ENCODE data around the gene SMPD4.
"Not testable (repeated sequence)": the region's sequence is repeated elsewhere in the genome, so short reads cannot be mapped to it uniquely, and the experiment has no call there.

Gene SMPD4

GRCh38 chr2:130157354-130157753, 24.0 kb downstream of the SMPD4 start:
- not testable (repeated sequence) for DNase-seq (ENCODE audit: low read depth in 2 of 2)

GRCh38 chr2:130156624-130157004, 24.8 kb downstream of the SMPD4 start:
- DNase-seq (ENCODE audit: low read depth in 2 of 2): no peak

GRCh38 chr2:130155956-130156623, 25.3 kb downstream of the SMPD4 start:
- DNase-seq (ENCODE audit: low read depth in 2 of 2): not testable (repeated sequence)

- no peak for DNase-seq (ENCODE audit: low read depth in 2 of 2)
These were observed 26.3 kb downstream of the SMPD4 start for GRCh38 chr2:130154773-130155765.

DNA sequence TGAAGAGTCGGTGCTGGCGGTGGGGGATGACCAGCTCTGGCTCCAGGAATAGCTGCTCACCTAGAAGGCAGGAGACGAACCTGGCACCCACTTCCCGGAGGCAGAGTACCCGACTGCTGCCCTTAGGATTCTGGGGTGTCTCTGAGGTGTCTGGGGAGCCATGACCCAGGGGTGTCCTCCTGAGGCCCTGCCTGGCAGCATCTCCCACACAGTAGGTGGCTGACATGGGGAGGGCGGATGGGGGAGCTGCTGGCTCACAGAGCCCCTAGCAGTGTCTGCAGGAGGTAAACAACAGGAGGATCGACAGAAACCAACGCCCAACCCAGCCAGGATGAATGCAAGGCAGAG, 27.0 kb downstream of the SMPD4 start:
- DNase-seq (ENCODE audit: low read depth in 2 of 2): not testable (repeated sequence)

DNA sequence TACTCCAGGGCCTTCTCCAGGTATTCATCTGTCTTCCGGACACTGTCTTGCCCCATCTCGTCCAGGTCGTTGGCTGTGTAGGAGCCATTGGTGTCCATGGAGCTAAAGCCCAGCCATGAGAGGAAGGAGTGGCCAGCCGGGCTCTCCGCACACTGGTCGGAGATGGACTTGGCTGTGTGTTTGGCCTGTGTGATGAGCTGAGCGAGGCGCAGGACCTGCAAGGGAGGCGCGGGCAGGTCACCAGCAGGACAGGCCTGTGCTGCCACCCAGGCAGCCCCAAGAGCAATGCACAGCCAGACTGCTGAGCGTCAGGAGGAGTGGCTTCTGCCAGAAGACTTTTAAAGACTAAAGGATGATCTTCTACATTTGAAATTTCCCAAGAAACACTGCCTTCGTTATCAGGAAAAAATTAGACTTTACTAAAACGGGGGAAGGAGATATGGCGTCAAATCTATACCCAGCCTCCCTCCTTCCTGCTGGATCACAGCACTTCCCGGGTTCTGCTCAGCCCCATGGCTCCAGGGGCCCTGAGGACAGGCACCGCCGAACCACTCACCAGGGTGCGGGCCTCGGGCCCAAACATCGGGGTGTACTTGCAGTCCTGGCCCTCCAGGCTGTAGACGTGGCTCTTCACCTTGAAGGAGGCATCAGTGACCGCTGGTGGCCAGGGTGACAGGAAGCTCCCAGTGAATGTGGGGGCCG, 27.5 kb downstream of the SMPD4 start:
- not testable (repeated sequence) for DNase-seq (ENCODE audit: low read depth in 2 of 2)

GRCh38 chr2:130152816-130153595, 28.4 kb downstream of the SMPD4 start:
- no peak for DNase-seq (ENCODE audit: low read depth in 2 of 2)

GRCh38 chr2:130152136-130152815, 29.1 kb downstream of the SMPD4 start:
- not testable (repeated sequence) for DNase-seq (ENCODE audit: low read depth in 2 of 2)

GRCh38 chr2:130151145-130151512, 30.3 kb downstream of the SMPD4 start:
- not testable (repeated sequence) for DNase-seq (ENCODE audit: low read depth in 2 of 2)

- DNase-seq (ENCODE audit: low read depth in 2 of 2): no peak
These were observed 30.9 kb downstream of the SMPD4 start for GRCh38 chr2:130150181-130151144.

DNA sequence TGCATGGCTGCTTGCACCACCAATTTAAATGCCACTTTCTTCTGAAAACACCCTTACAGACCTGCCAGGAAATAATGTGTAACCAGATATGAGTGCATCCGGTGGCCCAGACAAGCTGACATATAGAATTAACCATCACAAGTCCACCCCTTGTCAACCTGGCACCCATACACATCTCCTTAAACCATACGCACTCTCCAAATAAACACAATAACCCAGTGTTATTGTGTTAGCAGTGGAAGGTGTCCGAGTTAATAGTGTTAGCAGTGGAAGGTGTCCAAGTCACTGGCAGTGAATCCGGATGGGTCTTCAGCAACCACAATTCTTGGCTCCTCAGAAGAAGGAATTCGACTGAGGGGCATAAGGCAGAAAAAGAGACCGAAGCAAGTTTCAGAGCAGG, 32.9 kb downstream of the SMPD4 start:
- DNase-seq (ENCODE audit: low read depth in 2 of 2): not testable (repeated sequence)

DNA sequence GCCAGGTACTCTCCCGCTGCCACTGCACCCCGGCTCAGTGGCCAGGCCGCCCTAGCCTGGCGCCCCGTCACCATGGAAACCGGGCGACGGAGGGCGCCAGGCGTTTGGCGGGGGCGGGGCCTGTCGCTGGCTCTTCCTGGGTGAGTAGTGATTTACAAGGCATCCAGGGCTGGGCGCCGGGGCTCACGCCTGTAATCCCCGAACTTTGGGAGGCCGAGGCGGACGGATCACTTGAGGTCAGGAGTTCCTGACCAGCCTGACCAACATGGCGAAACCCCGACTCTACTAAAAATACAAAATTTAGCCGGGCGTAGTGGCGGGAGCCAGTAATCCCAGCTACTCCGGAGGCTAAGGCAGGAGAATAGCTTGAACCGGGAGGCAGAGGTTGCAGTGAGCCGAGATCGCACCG, 36.4 kb downstream of the SMPD4 start, which contains the start of gene CCDC74B:
CCDC74B (minus strand) TSS at position 107 of the 409 bp plus-strand sequence. CDS start 116 bp downstream, outside the sequence.
- DNase-seq (ENCODE audit: low read depth in 2 of 2): peak; percentile 17 to 46

DNA sequence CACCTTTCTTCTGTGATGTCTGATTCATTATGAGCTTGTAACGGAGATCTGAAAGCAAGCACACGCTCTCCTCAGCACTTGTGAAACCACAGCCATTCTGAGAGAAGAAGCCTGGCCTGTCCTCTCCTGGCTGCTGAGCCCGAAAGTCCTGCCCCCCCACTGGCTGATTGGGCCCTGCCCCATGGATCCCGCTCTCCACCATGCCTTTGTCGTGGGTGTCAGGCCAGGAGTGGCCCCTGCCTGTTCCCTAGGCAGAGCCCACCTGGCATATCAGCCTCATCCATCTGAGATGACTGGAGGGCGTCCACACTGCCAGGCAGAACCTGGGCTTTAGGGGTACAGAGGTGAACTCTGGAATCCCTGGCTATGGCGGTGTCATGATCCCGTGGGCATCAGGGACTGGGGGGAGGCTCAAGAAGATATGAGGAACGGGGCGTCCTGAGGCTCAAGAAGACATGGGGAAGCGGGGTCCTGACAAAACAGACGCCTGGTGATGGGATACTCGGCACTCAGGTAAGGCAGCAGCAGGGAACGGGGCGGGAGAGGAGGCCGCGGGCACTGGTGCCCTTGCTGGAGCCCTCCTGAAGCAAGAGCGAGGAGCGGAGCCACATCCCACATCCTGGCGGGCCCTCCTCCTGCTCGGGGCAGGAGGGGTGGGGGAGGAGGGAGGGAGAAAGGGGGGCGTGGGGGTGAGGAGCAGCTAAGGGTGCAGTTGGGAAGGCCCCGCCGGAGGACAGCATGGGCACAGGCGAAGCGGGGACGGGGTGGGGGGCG, 37.9 kb downstream of the SMPD4 start:
- DNase-seq (ENCODE audit: low read depth in 2 of 2): not testable (repeated sequence)

DNA sequence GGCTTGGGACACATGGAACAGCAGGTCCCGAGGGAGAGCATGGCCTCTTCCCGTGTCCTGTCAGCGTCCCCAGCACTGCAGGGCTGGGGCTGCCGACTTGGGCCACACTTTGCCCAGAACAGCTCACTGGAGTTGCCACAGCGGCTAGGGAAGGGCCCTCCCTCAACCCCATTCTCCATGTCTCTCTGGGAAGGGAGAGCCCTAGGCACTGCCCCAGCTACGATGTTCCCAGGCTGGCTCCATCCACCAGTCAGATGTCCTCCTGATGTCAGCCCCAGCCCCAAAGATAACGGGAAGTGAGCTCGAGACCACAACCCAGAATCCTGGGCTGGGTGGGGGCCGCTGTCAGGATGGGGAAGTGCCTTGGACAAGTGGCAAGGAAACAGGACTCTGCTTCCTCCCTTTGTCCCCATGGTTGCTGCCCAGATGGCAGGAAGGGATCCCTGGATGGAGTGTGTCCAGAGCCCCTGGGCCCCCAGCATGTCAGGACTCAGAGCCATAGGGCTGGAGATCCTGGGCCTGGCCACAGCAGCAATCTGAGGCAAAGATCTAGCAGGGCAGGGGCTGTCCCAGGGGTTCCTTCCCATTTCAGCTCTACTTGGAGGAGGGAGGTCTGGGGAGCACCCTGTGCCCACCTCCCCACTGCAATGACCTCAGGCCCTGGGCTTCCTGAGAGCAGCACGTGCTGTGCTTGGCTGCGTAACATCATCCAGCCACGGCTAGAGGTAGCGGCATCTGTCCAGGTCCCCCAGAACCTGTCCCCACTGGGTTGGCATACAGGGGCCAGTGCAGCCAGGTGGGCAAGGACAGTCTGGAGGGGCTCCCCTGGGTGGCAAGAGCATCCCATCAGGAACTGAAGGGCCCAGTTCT, 38.8 kb downstream of the SMPD4 start:
- DNase-seq (ENCODE audit: low read depth in 2 of 2): not testable (repeated sequence)

- DNase-seq (ENCODE audit: low read depth in 2 of 2): not testable (repeated sequence)
These were observed 39.6 kb downstream of the SMPD4 start for GRCh38 chr2:130141645-130142370.

DNA sequence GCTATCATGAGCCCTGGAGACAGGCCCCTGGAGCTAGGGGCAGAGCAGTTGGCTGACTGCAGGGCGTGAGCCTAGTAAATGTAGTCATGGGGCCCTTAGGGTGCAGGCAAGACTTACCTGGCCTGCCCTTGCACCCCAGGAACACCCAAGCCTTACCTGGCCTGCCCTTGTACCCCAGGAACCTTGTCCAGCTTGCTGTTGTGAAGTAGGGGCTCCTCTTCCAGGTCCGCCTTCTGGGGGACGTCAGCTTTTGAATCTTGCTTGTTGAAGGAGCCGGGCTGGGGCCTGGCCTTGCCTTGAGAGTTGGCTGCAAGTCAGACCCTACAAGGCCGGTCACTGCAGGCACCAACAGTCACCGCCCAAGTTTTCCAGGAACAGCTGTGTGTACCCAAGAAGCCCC, 40.4 kb downstream of the SMPD4 start:
- not testable (repeated sequence) for DNase-seq (ENCODE audit: low read depth in 2 of 2)

GRCh38 chr2:130140516-130140915, 40.9 kb downstream of the SMPD4 start:
- not testable (repeated sequence) for DNase-seq (ENCODE audit: low read depth in 2 of 2)
